GM21529 (cell line): Measurements from ENCODE around the gene MED27.

ENCODE experiments used
- ATAC-seq: cut with Tn5 transposase; IDR thresholded peaks from one replicate; pipeline ENCODE4 v1.9.1; 2021; ENCODE audit not compliant: unreplicated experiment

The MED27 gene

GRCh38 chr9:132044176-132044875 is 35.3 kb downstream of the MED27 start:
- ATAC-seq = no peak

DNA sequence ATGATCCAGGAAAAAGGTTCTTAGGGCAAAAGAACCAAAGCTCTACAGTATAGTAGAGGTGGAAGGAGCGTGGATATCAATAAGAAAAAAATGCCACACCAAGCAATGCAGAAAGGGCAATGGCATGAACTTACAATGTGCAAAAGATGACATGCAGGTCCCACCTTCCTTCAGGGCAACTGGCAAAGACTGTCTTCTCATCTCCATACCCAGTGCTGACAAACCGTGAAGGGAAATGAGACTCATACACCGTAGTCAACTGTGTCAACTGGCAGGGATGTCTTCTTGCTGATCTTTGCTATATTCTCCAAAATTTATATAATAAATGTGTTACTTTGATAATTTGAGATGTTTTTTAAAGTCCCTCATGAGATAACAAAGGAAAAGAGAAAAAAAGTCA is 36.0 kb downstream of the MED27 start:
- ATAC-seq = no peak

GRCh38 chr9:132042324-132042723 is 37.3 kb downstream of the MED27 start:
- ATAC-seq = no peak

- ATAC-seq = no peak
These were observed 37.9 kb downstream of the MED27 start for GRCh38 chr9:132041798-132042197.

- no peak for ATAC-seq
These were observed 38.9 kb downstream of the MED27 start for GRCh38 chr9:132040808-132041207.

DNA sequence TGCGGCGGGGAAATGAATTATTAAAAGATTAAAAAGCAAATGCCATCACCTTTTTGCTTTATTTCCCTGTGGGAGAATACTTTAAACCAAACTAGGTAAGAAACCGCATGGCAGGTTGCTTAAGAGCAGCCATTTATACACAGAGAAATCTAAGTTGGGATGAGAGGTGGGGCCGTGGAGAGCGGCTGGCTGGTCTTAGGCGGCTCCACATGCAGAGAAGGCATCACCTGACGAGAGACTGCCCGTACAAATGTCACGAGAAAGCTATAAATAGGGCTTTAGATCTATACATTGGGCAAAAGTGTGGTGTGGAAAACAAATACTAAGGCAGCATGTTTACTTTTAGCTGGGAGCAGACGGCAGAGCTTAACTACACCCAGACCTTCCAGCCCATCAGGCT is 39.4 kb downstream of the MED27 start:
- no peak for ATAC-seq

DNA sequence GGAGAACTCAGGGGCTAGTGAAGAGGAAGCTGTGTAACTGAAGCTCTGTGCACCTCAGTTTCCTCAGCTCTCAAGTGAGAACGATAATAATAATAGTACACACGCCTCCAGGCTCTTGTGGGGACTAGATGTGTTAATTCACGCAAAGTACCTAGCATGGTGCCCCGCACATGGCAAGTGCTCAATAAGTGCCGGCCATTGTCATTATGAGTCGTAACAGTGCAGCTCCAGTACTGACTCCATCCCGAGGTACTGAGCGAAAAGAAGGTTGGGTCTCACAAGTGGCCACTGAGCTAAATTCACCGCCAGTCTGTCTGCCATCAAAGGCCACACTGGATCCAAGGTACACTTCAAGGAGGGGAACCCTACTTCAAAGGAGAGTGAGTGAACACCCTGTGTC is 40.4 kb downstream of the MED27 start:
- no peak for ATAC-seq

DNA sequence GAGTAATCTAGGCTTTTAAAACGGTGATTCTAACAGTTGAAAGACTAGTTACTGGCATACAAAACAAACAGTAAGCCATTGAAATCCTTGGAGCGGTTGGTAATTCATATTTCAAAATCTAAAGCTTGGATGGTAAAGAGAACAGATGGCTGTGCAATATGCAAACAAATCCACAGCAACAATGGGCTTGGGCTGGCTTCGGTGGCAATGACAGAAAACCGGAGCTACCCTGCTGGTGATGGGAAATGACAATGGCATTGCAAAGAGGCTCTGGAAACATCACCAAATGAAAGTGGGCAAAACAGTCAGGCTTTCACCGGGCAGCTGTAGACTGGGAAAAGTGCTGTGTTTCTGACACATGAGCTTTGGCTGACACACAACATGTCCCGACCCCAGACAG is 42.2 kb downstream of the MED27 start:
- ATAC-seq = no peak

- no peak for ATAC-seq
These were observed 43.1 kb downstream of the MED27 start for GRCh38 chr9:132036521-132036920.

DNA sequence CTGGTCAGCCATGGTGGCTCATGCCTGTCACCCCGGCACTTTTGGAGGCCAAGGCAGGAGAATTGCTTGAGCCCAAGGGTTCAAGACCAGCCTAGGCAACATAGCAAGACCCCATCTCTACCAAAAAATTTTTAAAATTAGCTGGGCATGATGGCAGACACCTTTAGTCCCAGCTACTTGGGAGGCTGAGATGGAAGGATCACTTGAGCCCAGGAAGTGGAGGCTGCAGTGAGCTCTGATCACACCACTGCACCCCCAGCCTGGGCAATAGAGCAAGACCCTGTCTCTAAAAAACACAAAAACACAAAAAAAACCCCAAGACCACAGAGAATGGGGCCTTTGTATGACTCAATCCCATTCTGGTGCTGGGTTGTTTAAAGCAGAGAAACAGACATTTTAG is 44.0 kb downstream of the MED27 start:
- ATAC-seq = no peak

- ATAC-seq = no peak
These were observed 47.3 kb downstream of the MED27 start for GRCh38 chr9:132032238-132032950.

DNA sequence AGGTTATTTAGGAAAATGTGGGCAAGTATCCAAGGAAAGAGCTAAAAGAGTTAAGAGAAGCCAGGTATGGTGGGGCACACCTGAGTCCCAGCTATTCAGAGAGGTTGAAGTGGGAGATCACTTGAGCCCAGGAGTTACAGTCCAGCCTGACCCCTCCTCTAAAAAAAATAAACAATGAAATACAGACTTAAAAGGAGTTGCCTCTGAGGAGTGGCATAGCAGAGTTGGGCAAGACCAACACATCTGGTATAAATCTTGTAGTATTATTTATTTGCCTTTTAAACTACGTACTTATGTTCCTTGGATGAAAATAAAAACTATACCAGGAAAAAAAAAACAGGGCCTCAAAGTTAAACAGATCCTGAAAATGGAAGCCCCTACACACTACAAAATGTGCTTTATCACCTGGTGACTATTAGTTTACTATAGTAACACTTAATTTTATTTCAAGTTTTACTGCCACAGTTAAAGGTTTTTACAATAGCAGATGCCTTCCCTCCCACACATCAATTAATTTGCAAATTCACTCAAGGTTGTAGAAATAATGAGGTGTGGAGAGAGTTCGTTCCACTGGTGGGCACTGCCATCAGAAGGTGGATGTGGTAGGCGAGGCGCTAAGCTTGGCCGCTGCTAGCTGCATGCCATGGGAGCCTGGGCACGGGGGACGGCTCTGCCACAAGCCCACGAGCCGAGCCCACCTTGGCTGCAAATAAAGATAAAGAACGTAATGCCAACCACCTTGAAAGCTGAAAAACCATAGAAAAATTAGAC is 48.0 kb downstream of the MED27 start:
- no peak for ATAC-seq

DNA sequence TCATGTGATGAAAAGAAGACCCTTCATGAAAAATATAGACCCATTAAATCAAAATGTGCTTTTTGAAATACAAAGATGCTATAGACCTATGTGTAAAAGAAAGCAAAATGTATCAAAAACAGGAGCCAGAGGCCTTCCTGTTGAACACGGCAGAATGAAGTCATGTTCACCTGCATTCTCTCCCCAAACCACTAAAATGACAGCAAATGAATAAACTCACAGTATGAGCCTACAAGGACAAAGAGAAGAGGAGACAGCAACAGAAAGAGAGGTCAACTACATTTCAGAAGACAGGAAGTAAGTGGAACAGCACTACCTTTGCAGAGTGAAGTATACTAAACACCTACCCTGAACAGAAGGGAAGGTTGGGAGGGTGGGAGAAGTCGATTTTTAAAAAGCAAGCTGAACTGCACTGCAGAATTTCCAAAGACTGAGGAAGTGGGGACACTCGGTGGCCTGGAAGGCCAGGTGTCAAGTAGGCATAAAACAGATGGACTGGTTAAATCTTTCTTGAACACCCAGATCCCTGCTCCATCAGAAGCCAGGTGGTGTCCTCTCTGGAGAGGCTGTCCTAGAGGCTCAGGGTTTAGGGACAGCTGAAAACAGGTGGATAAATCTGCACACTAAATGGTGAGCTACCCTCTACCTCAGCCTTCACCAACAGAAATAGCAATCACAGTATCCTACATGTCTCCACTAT is 48.9 kb downstream of the MED27 start:
- no peak for ATAC-seq

- no peak for ATAC-seq
These were observed 51.7 kb downstream of the MED27 start for GRCh38 chr9:132027752-132028663.

DNA sequence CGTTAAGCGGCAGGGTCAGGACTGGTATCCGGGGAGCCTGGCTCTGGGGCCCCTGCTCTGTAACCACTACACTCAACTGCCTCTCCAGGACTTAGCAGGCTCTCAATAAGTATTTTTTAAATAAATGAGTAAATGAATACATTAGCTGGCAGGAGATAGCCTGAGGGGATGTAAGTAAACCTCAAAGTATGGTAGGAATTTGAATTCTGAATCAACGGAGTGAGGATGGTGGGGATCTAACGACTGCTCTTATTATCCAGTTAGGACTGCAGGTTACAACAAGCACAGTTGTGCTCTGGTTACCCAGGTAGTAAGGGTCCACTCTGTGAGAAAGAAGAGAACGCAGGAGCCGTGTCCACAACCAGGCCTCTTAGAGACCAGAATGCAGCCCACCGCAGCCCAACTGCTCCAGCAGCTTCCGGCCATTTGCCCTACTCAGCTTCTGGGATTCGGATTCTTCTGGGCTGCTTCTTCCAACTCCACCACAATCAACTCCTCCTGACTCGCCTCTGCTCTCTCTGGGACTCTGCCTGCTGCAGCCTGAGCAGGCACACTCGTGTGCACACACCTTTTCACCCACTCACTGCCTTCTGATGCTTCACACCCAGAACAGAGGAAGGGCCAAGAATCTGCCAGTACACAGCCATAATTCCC is 52.6 kb downstream of the MED27 start:
- ATAC-seq = no peak

GRCh38 chr9:132025766-132026165 is 53.9 kb downstream of the MED27 start:
- ATAC-seq = no peak

DNA sequence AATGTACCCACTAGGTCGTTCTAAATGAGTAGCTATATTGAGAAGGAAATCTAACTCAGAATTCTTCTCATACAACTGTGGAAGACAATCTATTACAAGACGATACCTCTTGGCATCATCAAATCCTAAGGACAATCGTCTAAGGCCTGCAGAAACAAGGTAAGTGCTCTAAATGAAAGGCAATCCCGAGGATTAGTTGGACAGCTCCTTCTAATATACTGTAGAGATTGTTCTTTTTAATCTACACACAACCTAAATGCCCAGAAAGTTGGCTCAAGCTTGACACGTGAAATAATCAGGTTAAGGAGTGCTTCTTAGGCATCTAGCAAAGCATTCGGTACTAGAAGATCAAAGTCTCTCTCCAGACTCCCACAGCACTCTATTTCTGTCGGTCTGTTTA is 55.1 kb downstream of the MED27 start:
- ATAC-seq = no peak

DNA sequence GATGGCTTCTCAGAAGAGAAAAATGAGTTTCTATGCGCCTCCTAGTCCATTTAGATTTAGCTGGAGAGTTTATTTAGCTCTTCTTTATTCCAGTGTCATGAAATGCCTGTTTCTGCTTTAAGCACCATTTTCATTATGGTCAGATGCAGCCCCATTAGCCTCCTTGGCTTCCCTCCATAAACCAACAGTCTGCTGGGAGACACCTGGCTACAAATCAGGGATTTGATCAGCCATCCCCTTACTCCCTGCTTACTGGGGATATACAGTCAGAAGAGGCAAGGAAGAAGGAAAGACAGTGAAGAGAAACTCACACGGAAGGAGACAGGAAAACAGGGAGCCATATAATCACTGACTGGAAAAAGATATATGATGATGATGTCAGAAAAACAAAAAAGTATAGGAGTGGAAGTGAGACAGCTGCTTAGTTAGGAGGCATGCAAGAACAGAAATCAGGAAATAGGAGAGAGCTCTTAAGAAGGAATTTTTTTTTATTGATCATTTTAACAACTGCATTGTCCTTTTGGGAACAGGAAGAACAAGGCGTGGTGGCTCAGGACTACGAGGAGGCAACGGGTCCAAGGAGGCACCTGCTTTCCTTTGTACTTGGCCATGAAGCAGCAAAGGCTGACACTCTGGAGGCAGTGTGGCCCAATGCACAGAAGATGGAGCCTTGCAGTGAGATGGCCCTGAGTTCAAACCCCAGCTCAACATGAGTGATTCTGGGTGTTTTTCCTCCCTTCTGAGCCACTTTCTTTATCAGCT is 56.1 kb downstream of the MED27 start:
- no peak for ATAC-seq
